ENCODE data around the gene HMGXB3.

The HMGXB3 gene

DNA sequence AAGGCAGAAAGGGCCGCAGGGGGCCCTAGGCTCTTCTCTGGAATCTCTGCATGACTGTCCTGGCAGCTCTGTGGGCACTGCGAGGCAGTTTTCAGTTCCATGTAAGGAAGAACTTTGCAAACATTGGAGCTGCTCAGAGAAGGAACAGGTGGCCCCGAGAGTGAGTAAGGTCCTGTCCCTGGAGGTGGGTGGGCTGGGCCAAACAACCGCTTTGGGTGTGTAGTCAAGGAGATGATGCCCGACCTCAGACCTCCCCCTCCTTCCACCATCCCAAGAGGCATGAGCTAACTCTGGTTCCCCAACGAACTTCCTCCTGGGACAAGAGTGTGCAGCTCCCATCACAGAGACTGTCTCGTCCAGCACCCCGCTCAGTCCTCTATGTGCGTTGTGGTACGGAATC is 65.3 kb downstream of the HMGXB3 start:
- DNase-seq (ENCODE audit: low read depth in 2 of 2, low spot score in 1 of 2), result no peak

DNA sequence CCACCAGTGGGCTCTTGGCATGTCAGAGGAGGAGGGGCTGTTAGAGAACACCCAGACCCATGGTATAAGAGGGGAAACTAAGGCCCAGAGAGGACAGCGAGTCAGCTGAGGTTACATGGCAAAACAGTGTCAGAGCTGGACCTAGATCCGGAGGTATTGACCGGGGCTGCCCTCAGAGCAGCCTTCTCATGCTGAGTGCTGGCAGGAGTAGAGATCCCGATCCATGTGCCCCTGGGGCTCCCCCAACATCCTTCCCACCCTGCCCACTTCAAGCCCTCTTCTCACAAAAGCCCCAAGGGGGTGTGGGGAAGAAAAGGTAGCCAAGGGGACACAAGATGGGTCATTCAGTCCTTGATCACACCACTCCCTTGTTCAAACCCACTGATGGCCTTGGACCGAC is 65.9 kb downstream of the HMGXB3 start:
- DNase-seq (ENCODE audit: low read depth in 2 of 2, low spot score in 1 of 2), result no peak

DNA sequence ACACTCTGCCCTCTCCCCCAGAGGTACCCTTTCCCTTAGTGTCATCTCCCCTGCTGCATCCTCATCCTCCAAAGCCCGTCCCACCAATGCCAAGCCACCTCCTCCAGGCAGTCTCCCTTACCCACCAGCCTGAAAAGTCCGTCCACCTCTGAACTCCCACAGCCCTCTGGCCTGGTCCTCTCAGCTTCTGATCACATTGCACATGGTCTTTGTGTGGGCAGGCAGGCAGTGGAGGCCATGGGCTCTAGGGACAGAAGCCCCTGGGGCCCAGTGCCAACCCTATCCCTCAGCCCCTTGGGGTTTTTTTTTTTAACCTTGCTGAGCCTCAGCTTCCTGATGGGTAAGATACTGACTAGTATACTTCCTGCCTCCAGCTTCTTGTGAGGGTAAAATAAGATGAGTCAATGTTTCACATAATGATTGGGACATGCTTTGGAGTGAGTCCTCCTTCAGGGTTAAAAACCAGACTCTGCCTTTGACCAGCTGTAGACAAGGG is 66.4 kb downstream of the HMGXB3 start:
- no peak for DNase-seq (ENCODE audit: low read depth in 2 of 2, low spot score in 1 of 2)

DNA sequence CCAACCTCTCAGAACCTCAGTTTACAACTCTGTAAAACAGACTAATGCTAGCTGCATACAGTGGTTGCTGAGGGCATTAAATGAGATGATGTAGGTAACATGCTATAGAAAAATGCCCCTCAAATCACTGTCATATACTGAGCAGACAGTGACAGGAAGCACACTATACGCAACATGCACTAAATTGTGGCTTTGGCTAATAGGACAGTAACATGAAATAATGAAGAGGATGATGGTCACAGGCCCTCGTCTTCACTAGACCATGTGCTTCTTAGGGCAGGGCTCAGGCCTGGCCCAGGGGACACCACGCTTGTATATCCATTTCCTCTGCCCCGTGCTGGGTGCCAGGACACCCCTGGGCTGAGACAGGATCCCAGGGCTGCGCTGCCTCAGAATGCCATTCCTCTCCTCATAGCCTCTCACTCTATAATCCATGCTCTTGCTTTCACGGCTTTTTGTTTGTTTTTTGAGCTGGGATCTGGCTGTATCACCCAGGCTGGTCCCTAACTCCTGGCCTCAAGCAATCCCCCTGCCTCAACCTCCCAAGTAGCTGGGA is 66.9 kb downstream of the HMGXB3 start:
- no peak for DNase-seq (ENCODE audit: low read depth in 2 of 2, low spot score in 1 of 2)

DNA sequence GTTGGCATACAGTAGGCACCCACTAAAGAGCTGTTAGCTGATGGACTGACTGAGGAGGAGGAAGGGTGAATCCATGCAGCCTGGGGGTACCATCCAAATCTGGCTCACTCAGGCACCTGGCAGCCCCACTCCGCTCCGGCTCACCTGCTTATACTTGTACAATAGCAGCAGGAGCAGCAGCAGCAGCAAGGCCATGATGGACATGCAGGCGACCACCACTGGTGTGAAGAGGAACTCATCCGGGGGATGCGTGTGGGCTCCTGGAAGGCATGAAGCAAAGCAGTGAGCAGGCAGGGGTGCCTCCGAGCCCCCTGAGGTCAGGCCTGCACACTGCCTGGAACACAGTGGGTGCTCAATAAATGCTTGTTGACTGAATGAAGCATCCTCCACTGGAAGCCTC is 67.5 kb downstream of the HMGXB3 start:
- no peak for DNase-seq (ENCODE audit: low read depth in 2 of 2, low spot score in 1 of 2)

DNA sequence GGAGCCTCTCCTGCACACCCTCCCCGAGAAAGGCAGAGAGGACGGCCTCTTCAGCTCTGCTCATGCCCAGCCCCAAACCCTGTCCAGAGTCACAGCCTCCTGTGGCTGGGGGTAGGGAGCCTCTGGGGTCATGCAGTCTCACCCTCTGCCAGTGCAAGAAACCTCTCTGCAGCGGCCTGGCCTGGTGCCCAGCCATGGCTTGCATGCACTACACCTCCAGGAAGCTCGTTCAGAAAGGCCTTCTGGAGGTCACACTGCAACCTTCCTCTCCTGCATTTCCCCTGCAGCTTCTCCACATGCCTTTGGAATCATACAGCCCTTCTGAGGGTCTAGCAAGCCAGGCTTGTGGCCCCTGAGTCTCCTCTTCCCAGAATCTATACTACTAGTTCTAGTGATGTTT is 67.9 kb downstream of the HMGXB3 start:
- DNase-seq (ENCODE audit: low read depth in 2 of 2, low spot score in 1 of 2), result no peak

DNA sequence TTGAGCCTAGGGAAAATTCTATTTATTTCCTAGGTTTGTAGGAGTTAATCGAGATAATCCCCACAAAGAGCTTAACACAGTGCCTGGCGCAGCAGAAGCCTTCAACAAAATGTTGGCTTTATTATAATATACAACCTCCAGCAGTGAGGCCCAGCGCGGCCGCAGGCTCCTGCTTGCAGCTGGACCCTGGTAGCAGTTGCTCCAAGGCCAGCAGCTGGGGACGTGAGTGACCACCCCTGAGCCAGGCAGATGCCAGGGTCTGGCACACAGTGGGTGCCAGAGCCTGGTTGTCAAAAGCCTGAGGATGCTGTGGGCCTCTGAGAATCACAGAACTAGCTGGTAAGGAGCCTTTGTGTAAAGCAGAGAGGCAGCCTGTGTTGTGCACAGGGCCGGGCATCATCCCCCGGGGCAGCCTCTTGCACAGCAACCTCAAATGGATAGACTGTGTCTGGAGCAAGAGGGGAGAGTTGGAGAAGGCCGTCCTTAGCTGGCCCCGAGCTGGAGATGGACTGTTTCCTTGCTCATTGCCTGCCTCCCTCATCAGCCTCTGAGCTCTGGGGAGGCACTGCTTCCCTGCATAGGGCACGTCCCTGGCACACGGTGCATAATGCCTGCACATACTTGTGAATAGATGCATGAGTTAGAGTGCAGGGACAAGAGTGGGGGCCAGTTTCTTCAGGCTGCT is 68.6 kb downstream of the HMGXB3 start:
- DNase-seq (ENCODE audit: low read depth in 2 of 2, low spot score in 1 of 2), result no peak

DNA sequence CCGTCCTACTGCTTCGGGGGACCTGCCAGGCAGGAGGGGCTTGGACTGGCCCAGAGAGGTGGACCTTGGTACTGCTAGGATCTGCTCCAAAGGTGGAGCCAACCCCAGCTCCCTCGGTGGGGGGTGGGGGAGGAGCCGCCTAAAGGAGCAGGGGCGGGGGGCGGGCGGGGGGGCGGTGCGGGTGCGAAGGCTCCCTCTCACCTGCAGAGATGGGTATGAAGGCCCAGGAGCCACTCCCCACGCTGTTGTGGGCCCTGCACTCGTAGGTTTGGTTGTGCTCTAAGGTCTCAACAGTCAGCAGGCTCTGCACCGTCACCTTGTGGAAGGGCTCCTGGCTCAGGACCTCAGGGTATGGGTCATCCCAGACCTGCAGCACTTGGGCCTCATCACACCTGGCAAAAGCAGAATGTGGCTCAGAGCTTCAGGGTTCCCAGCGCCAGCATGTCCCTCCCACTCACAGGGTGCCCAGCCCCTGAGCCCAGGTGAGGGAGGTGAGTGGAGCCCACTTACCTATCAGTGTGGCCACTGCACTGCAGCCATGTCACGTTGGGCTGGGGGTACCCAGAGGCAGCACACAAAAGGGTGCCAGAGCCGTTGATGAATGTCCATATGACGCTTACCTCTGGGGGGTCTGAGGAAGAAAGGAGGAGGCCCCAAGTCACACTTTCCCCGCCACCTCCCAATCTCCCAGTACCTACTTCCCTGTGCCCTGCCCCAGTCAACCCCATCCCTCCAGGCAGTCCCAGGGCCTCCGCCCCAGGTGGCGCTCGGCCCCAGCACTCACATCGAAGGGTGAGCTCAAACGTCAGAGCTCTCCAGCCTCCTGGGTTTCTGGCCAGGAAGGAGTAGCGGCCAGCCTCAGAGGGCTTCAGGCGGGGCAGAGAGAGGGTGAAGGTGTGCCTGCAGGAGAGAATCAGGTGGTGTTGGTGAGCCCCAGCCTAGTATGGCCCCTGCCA is 69.4 kb downstream of the HMGXB3 start:
- DNase-seq (ENCODE audit: low read depth in 2 of 2, low spot score in 1 of 2), result no peak

DNA sequence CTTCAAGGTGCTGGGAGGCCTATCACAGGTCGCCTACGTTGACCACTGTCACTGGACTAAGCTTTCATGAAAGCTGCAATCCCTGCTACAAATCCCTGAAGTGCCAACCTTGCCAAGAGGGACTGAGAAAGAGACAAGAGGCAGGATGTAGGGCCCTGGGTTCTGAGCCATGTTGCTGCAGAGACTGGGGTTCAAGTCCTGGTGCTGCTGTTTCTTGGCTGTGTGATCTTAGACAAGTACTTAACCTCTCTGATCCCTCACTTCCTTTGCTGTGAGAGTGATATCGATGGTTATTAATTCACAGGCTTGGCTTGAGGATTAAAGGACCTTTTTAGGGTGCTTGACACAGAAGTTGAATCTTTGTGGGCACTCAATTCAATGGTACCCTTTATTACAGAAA is 70.3 kb downstream of the HMGXB3 start:
- DNase-seq (ENCODE audit: low read depth in 2 of 2, low spot score in 1 of 2), result no peak

DNA sequence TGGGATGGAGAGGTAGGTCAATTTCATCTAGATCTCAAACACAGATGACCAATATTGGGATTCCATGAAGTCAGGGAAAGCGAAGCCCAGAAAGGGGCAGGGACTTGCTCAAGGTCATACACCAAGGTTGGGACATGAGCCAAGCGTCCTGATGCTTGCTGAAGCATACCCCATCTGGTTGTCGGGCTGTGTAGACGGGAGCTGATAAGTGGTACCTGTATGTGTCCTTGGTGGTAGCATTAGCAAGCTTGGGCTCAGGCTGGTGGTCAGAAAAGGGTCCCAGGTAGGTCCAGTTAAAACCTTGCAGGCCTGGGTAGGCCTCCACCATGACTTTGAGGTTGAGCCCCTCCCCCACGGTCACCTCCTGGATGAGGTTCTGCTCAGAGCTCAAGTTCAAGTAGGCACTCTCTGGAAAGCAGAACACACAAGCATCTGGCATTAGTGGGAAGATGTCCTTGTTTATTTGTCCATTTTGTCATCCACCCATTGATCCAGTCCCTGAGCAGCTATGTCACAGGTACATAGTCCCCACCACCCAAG is 72.6 kb downstream of the HMGXB3 start:
- DNase-seq (ENCODE audit: low read depth in 2 of 2, low spot score in 1 of 2), result no peak

DNA sequence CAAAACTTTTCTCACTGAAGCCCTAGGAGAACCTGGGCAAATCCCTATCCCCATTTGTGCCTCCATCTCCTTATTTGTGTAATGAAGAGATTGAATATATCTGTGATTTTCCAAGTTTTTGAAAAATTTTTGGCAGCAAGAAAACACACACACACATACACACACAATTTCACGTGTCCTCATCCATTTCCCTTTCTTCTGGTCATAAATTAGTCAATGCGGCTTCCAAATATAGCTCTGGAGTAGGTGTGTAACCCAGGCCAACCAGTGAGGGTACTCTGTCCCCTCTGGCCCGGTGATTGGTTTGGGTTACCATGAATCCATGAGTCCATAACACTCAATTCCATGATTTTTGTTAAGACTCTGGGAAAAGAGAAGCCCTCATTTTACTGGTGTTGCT is 73.1 kb downstream of the HMGXB3 start:
- no peak for DNase-seq (ENCODE audit: low read depth in 2 of 2, low spot score in 1 of 2)

DNA sequence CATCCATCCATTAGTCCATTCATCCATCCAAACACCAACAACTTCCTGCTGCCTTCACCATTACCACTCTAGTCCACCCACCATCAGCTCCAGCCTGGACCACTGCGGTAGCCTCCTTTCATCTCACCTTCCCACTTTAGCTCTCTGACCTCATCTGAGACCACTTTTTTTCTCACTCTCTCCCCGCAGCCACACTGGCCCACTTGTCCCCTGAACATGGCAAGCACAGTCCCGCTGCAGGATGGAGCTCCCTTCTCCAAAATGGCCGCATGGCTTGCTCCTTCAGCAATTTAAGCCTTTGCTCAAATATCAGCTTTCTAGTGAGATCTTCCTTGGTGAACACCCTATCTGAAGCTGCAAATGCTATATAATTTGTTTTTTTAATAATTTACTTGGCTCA is 74.7 kb downstream of the HMGXB3 start:
- no peak for DNase-seq (ENCODE audit: low read depth in 2 of 2, low spot score in 1 of 2)

DNA sequence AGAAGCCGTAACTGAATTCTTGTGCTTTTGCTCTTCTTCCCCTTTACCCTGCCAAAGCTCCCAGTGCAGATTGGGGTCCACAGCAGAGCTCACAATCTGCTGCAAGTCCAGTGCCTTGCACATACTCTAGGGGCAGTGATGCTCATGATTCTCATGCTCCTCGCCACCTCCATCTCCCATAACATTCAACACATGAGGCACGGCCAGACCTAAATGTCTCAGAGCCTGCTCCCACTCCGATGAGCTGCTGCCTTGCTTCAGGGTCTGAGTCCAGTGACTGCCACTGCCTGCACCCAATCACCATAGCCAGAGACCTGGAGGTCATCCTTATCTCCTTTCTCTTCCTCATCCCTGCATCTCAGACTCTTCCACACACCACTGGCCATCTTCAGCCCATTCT is 75.3 kb downstream of the HMGXB3 start:
- DNase-seq (ENCODE audit: low read depth in 2 of 2, low spot score in 1 of 2), result no peak

DNA sequence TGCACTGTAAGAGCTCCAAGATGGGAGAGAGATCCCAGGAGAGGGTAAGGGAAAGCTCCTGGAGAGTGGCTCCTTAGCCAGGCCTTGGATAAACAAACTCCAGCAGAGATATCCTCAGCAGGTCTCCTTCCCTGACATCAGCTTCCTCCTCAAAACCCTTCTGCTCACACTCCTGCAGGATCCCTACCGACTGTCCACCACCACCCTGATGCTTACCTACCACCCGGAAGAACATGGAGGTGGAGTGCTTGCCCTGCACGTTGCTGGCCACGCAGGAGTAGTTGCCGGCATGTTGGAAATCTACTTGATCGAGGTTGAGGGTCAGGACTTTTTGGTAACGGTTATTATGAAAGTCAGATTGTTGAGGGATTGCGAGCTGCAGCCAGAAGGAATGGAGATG is 76.5 kb downstream of the HMGXB3 start:
- no peak for DNase-seq (ENCODE audit: low read depth in 2 of 2, low spot score in 1 of 2)

DNA sequence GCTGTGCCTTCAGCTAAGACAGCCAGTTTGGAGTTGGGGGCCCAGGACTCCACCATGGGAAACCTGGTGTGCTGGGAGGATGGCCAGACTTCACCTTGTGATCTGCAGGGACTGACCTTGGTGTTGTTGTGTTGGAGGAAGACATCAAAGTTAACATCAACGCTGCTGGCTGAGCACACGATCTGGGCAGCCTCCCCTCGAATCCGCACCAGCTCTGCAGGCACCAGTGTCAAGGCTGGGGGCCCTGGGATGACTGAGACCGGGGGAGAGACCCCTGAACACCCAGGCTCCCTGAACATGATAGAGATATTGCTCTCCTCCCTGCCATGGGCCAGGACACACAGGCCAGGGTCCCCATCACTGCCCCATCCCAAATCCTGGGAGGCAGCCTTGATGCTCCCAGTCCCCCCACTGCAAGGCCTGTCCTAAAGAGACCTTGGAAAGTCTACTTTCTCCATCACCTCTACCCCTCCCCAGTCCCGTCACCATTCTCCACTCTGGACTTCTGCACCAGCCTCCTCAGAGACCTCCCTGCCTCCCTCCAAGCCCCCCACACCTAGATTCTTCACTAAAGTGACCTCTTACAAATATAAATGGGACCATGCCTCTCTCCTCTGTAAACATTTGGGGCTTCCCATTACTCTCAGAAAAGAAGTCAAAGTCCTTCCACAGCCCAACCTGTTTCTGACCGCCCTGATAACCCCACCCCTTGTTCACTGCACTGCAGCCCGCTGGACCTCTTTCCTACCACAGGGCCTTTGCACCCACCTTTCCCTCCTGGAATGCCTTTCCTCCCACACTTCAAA is 77.7 kb downstream of the HMGXB3 start:
- DNase-seq (ENCODE audit: low read depth in 2 of 2, low spot score in 1 of 2), result no peak

DNA sequence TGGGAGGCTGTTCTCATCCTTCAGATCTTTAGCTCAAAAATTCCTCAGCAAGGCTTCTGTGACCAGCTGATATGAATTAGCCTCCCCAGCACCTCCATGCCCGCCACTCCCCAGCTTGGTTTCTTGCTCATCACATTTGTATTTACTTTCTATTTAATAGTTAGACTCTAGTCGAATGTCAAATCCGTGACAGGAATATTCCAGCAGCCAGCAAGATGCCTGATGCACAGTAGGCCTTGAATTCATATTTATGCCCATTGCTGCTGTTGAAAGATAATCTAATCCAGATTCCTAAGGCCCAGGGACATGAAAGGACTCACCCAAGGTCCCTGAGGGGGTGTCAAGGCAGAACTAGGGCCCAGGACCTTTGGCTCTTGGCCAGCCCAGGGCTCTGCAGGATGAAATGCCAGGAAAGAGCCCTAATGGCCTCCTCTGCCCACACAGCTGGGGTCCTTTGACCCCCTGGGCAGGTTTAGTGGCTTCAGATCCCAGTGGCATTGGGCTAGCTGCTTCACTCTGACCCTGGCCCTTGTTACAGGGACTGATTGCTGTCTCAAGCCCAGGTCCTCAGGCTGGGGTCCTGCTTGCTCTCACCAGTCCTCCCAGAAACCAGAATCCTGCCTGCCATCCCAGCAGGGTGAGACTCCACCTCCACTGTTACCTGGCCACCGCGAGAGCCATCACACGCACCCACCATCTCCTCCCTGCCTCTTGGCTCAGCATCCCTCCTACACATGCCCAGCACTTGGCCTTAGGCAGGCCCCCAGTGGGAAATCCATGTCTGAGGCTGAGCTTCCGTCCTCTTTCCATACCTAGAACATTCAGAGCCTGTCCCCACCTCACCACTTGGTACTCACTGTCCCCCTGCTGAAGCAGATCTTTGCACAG is 78.5 kb downstream of the HMGXB3 start:
- no peak for DNase-seq (ENCODE audit: low read depth in 2 of 2, low spot score in 1 of 2)

DNA sequence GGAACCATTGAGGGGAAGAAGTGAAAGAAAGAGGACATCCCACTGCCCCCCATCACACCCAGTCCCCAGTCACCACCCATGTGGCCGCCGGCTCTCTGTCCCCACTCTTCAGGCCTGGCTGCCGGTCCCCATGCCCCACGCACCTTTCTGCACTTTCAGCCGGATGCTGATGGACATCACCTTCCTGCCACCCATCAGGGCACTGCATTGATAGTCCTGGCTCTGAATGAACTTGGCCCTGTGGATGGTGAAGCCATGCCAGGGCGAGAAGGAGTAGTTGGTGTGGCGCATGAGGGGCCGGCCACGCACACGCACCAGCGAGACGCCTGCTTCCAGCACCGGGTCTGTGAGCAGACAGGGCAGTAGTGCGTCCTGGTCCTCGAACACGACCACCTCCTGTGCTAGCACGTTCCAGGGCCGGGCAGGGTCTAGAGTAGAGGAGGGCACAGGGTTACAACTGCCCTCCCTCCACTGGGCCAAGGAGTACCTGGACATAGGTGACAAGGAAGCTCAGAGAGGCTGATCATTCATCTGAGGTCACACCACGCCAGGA is 79.4 kb downstream of the HMGXB3 start:
- no peak for DNase-seq (ENCODE audit: low read depth in 2 of 2, low spot score in 1 of 2)

DNA sequence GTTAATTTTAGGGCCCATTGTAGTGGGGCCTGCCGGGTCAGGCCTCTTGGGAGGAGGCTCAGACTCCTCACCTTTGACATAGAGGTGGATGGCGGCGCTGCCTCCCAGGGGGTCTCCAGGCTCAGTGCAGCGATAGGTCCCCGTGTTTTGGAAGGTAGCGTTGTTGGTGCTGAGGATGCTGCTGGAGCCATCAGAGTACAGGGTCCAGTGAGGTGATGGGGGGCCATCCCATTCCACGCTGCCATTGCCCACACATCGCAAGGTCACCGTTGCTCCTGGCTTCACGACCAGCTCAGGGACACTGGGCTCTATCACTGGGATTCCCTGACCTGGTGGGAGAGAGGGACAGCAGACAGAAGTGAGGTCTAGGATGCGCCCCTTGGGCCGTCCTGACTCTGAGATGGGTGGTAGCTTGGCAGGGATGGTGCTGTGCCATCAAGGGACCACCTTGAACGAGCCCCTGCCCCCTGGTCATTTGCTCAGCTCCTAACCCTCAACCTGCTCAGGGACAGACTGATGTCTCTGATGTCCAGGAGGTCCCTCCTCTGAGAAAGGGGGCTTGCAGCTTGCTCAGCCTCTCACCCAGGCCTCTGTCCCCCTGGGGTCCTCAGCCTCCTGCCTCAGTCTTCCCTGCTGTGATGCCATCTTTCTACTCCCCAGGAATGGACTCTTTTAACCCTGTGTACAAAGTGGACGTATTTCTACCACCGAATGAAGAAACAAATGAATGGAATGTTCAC is 80.3 kb downstream of the HMGXB3 start:
- DNase-seq (ENCODE audit: low read depth in 2 of 2, low spot score in 1 of 2), result no peak
